Central memory CD4-positive, alpha-beta T cell (primary cell): ENCODE data around the gene RYK.

Source experiments
- DNase-seq: peaks from one replicate; pipeline ENCODE4 v3.0.0; 2022

RYK gene

DNA sequence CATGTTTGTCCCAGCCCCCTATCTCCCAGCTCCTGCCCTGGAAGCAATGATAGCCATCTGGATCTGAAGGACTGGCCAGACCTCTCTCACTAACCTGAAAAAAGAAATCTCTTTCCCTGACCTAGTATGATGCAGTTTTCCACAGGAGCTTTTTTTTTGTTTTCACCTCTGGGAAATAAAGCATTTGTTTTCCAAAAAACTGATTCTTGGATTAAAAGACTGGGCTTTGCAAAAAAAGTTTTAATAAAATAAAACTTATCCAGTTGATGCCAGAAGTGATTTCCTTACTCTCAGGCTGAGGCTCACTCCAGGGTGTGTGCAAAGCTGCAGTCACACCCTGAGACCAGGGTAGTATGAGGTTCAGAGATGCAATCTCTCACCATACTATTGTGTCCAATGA lies 104.0 kb downstream of the RYK start:
- DNase-seq = no peak

DNA sequence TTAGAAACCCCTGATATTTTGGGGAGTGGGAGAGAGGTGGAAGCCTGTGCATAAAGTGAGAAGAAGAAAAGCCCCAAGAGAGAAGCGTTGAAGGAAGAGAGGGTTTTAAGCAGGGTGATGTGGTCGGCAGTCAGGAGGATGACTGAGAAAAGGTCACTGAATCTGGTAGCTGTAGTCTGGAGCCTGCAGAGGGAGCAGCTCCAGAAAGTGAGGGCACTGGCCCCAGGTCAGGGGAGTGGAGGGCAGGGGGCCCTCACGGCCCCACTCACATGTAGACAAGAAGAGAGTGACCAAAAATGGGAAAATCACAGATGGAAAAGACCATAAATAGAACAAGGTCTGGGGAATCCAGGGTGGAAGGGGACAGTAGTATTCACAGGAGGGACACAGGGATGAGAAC lies 105.5 kb downstream of the RYK start:
- no peak for DNase-seq

DNA sequence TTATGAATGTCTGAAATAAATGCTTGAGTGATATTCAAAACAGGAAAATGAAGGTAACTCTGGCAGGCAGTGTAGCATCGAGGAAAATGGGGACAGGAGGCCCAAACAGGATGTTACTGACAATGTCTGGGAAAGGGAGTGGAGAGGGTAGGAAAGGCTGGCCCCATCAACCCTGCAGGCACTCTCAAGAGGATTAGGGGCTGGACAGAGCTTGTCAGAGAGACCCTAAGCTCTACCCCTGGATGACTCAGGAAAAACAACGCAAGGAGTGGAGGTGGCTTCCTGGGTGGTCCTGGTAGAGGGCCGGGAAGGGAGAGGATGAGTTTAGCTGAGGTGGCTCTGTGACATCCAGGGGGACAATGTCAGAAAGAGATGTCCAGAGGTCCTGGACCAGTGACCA lies 106.0 kb downstream of the RYK start:
- no peak for DNase-seq

DNA sequence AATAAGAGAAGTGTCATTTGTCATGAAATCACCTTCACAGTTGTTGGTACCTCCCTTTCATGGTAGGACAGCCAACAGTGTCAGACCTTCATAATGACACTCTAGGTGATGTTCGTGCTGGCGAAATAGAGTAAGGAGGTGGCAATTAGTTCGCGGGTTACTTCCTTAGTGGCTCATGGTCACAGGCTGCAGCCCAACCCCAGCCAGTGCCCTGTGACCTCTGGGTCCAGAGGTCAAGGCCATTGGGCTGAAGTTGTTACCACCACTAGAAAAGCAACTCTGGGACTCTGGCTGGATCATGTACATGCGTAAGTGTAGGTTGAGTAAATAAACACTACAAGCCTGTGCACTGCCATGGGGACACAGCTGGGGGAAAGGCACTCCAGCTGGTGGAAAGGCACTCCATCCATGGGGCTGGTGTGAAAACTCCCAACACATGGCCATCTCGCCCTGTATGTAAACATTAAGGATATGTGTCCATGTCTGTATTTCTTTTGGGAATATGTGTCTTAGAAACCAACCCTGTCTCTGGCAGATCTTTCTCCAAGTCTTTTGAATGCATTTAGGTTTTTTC lies 106.7 kb downstream of the RYK start:
- DNase-seq = no peak

DNA sequence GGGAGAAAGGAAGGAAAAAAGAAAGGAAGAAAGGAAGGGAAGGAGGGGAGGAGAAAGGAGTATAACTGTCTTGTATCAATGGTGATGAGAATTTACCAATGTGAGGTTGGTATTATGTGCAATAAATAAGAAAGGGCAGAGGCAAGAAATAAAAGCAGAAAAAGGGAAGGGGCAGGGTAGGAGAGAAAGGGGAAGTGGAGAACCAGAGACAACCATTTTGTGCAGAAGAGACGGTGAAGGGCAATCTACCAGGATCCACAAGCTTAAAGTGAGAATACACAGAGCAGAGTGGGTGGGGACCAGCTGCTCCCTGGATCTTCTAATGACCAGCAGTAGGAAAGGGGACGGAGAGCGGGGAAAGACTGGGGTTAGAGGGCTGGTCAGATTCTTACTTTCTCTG lies 114.1 kb downstream of the RYK start:
- no peak for DNase-seq

DNA sequence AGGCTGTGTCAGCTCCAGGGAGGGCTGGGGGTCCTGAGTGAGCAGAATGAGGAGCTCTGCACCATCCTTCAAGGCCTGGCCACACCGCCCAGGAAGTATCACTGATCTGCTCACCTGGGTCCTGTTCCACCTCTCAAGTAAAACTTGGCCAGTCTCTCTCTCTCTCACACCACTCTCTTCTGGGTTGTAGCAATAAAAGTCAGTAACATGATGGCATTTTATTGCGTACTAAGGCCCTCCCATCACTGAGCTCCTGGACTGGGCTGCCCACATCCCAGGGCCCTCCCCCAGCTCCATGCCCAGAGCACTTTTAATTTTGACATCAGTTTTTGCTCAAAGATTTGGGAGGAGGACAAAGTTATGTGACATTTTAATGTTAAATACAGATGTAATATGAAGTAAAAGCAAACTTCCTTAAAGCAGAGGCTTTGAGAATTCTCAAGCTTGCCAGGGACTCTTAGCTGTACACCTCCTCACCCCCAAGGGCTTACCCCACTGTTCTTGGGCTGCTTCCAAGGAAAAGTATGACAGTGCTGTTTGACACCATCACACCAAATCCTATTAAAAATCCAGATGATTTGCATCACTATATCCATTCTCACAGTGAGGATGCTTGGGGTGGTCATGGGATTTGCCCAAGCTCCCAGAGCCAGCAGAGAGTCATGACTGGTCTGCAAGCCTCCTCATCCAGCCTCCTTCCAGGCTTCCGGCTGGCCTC lies 115.8 kb downstream of the RYK start:
- DNase-seq = no peak

DNA sequence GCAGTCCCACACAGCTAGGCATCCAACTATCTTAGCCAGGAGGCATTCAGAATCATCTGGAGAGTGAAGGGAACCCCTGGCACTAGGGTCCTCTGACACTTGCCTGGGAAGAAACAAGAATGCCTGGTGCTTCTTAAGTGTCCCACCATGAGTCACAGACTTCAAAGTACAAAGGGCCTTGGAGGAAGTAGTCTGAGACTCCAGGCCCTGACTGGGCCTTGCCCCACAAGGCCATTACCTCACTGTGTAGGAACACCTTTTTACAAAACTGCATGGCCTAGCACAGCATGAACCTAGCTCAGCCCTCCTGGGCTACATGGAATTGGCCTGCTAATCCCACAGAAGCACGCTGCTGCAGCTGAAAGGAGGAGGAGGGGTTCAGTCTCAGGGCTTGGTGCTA lies 116.4 kb downstream of the RYK start:
- DNase-seq = no peak

DNA sequence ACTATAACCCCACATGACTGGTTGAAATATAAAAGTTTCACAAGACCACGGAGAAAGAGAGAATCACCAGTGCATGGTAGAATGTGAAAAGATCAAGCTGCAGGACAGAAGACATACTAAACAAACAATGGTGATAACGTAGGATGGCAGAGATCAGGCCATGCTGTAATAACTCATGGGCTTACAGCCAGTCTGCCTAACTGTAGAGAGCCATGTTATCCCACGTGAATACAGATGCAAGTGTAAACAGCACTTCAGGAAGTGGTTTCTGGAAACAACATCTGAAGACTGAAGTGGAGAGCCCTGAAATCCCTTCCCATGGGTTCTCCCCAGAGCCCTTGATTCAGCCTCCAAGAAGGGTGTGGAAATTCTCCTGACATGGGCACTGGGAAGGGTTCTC lies 117.7 kb downstream of the RYK start:
- DNase-seq = no peak

DNA sequence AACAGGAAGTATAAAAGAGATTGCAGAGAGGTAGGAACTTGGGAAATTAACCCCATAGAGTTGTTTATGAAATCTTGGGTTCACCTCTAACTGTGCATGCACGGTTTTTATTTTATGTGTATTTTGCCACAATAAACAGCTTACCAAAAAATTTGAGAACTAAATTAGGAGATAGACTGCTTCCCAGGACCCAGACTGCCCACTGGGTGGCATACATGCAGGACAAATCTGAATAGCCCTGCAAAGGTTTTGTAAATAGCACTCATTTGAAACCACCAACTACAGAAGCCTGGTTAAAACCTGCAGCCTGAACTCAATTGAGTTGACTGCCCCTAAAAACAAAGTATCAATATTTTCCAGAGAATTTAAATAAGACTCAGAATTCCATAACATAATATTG lies 124.5 kb downstream of the RYK start:
- no peak for DNase-seq

DNA sequence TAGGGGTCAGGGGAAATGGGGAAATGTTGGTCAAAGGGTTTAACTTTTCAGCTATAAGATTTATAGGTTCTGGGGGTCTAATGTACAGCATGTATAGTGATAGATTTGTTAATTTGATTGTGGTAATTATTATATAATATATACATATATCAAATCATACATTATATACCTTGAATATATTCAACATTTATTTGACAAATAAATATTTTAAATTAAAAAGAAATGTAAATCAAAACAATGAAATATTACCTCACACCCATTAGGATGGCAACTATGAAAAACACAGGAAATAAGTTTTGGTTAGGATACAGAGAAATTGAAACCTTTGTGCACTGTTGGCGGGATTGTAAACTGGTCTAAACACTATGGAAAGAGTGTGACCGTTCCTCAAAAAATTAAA lies 135.9 kb downstream of the RYK start:
- DNase-seq = no peak

DNA sequence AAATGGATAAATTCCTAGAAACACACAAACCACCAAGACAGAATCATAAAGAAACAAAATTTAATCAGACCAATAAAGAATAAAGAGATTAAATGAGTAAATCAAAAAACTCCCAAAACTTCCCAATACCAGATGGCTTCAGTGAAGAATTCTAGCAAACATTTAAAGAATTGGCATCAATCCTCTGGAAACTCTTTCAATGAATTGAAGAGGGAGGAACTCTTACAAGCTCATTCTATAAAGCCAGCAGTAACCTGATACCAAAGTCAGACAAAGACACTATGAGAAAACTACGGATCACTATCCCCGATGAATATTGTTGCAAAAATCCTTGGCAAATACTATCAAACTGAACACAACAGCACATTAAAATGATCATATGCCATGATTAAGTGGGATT lies 139.0 kb downstream of the RYK start:
- DNase-seq = no peak

DNA sequence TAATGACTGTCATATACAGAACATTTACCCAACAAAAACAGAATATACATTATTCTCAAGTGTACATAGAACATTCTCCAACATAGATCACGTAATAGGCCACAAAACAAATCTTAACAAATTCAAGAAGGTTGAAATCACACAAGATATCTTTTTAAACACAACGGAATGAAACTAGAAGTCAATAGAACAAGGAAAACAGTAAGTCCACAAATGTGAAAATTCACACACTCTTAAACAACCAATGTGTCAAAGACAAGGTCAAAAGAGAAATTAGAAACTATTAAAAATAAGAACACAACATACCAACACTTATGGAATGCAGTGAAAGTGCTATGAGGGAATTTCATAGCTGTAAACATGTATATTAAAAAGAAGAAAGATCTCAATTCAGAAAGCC lies 139.7 kb downstream of the RYK start:
- no peak for DNase-seq
